Activated CD4-positive, alpha-beta T cell treated with anti-CD3 and anti-CD28 coated beads, Interleukin-2, amount 50 U/mL, for 1 hour (primary cell): ENCODE results near the gene AGAP6.
"Not testable (repeated sequence)": the region's sequence is repeated elsewhere in the genome, so short reads cannot be mapped to it uniquely, and the experiment has no call there.

Experiments used
- DNase-seq: peaks from one replicate; pipeline ENCODE4 v3.0.0-alpha.2; 2020

AGAP6 gene

GRCh38 chr10:50025627-50026026 is 37.4 kb downstream of the AGAP6 start:
- DNase-seq: no peak

- DNase-seq: no peak
Measured at GRCh38 chr10:50027195-50027594, 39.0 kb downstream of the AGAP6 start.

- no peak for DNase-seq
Measured at GRCh38 chr10:50033481-50033880, 45.3 kb downstream of the AGAP6 start.

GRCh38 chr10:50035337-50035736 is 47.1 kb downstream of the AGAP6 start:
- DNase-seq: not testable (repeated sequence)

- DNase-seq: no peak
Measured at GRCh38 chr10:50044941-50045664, 56.9 kb downstream of the AGAP6 start.

- DNase-seq: not testable (repeated sequence)
Measured at GRCh38 chr10:50046457-50046856, 58.3 kb downstream of the AGAP6 start.

GRCh38 chr10:50047594-50047993 is 59.4 kb downstream of the AGAP6 start:
- DNase-seq: not testable (repeated sequence)

- not testable (repeated sequence) for DNase-seq
Measured at GRCh38 chr10:50051995-50052660, 63.9 kb downstream of the AGAP6 start.

GRCh38 chr10:50052778-50053376 is 64.7 kb downstream of the AGAP6 start:
- not testable (repeated sequence) for DNase-seq

GRCh38 chr10:50055494-50056292 is 67.5 kb downstream of the AGAP6 start:
- not testable (repeated sequence) for DNase-seq

GRCh38 chr10:50056654-50057053 is 68.4 kb downstream of the AGAP6 start:
- not testable (repeated sequence) for DNase-seq

GRCh38 chr10:50058727-50059126 is 70.5 kb downstream of the AGAP6 start:
- not testable (repeated sequence) for DNase-seq

GRCh38 chr10:50059946-50060345 is 71.7 kb downstream of the AGAP6 start:
- DNase-seq: not testable (repeated sequence)
